A673 (cell line): ENCODE data around the gene ABCA4.

Source experiments
- EZH2 ChIP-seq: fragments of 200-600 bp; sonication (generic); IDR thresholded peaks from 2 replicates; pipeline ENCODE4 v1.6.1; 2017; ENCODE audit warnings: borderline replicate concordance, low read depth, mild to moderate bottlenecking, mixed read lengths, antibody characterized with exemption, low read length; ENCODE audit not compliant: poor library complexity, severe bottlenecking
- TF ChIP-seq, protein P1 (sequence below): fragments of 300-800, 200-600 bp; sonication (generic); conservative IDR thresholded peaks from 2 replicates; pipeline ENCODE4 v1.5.1; 2017; ENCODE audit warnings: low read depth, mild to moderate bottlenecking, antibody characterized with exemption, low read length, moderate library complexity, mixed read lengths

GRCh38 chr1:94144836-94145235, 23.9 kb upstream of the ABCA4 start:
- TF ChIP-seq, protein P1, sequence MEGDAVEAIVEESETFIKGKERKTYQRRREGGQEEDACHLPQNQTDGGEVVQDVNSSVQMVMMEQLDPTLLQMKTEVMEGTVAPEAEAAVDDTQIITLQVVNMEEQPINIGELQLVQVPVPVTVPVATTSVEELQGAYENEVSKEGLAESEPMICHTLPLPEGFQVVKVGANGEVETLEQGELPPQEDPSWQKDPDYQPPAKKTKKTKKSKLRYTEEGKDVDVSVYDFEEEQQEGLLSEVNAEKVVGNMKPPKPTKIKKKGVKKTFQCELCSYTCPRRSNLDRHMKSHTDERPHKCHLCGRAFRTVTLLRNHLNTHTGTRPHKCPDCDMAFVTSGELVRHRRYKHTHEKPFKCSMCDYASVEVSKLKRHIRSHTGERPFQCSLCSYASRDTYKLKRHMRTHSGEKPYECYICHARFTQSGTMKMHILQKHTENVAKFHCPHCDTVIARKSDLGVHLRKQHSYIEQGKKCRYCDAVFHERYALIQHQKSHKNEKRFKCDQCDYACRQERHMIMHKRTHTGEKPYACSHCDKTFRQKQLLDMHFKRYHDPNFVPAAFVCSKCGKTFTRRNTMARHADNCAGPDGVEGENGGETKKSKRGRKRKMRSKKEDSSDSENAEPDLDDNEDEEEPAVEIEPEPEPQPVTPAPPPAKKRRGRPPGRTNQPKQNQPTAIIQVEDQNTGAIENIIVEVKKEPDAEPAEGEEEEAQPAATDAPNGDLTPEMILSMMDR = no peak
- TF ChIP-seq EZH2 = no peak
